A549 (cell line): ENCODE results near the gene ETF1. TPM values are rescaled to one million over a fixed set of nuclear protein-coding genes. Genes with fewer than 3 reads are reported as not detected.
A peak's percentile ranks its signal among the peaks of the same experiment; 100 is the strongest.

Experiments
- ATAC-seq, 2 experiments: fragments of 200-7000 bp in 1 of 2; fragments of >200 bp in 1 of 2; cut with Nextera tagmentation in 1 of 2; cut with Tn5 transposase in 1 of 2; 3 replicates each; pipeline versions ENCODE4 v1.8.0 to v1.9.1; 2018 to 2020; ENCODE audit warnings: mild to moderate bottlenecking in 1 of 2, moderate library complexity in 1 of 2
- CTCF ChIA-PET: fragments of 300-600 bp; sonication (Branson Sonifier 250); formaldehyde crosslinking; extraction: SDS; loops from one replicate; lab custom pipeline; 2021; ENCODE audit warnings: antibody characterized with exemption, inconsistent platforms; lab: Yijun Ruan, JAX
- POLR2A ChIA-PET: fragments of 350-600 bp; formaldehyde crosslinking; extraction: SDS; loops from one replicate; lab custom pipeline; 2021; ENCODE audit warnings: antibody characterized with exemption, inconsistent platforms; lab: Yijun Ruan, JAX
- DNase-seq, 2 experiments: peaks; one replicate each; pipeline versions ENCODE4 v3.0.0 to v3.0.0-alpha.2; 2011 to 2016; ENCODE audit warnings: low read depth in 1 of 2, low spot score in 1 of 2
- FAIRE-seq: peaks from 2 replicates; lab custom pipeline; 2011; peaks lifted over from hg19 to GRCh38; lab: Jason Lieb, UNC
- H3K27ac ChIP-seq, 2 experiments: fragments of >200 bp; sonication (Bioruptor Twin); formaldehyde crosslinking; 3 replicates each; pipeline ENCODE4 v1.5.1; 2016 to 2017
- H3K4me1 ChIP-seq: fragments of >200 bp; sonication (Bioruptor Twin); formaldehyde crosslinking; 3 replicates; pipeline ENCODE4 v1.6.1; 2016
- H3K4me2 ChIP-seq: fragments of >200 bp; sonication (Bioruptor Twin); formaldehyde crosslinking; 3 replicates; pipeline ENCODE4 v1.6.1; 2016
- H3K4me3 ChIP-seq: fragments of >200 bp; sonication (Bioruptor Twin); formaldehyde crosslinking; 3 replicates; pipeline ENCODE4 v1.5.1; 2016
- H3K9me3 ChIP-seq: fragments of >200 bp; sonication (Bioruptor Twin); formaldehyde crosslinking; 3 replicates; pipeline ENCODE4 v1.6.1; 2016
- ATOH8 ChIP-seq: fragments of 250-450 bp; sonication (Bioruptor Pico); IDR thresholded peaks from 2 replicates; pipeline ENCODE4 v1.5.0; 2020; ENCODE audit warnings: low read depth, mild to moderate bottlenecking, moderate library complexity
- CBX2 ChIP-seq: fragments of 200-600 bp; sonication (generic); IDR thresholded peaks from 2 replicates; pipeline ENCODE4 v1.6.1; 2016; ENCODE audit warnings: low read depth, mild to moderate bottlenecking, borderline replicate concordance
- CEBPB ChIP-seq, 2 experiments: fragments of >200 bp in 1 of 2; sonication (Bioruptor Twin) in 1 of 2; formaldehyde crosslinking in 1 of 2; IDR thresholded peaks; 2 replicates each; pipeline ENCODE4 v1.6.1; 2012 to 2016
- CHD2 ChIP-seq: fragments of 150-350 bp; IDR thresholded peaks from 2 replicates; pipeline ENCODE4 v1.6.1; 2014; ENCODE audit warnings: low read length; ENCODE audit not compliant: partially characterized antibody
- CHD4 ChIP-seq: fragments of 200-600 bp; sonication (generic); IDR thresholded peaks from 2 replicates; pipeline ENCODE4 v1.6.1; 2016; ENCODE audit warnings: antibody characterized with exemption, mild to moderate bottlenecking, borderline replicate concordance
- E2F6 ChIP-seq: IDR thresholded peaks from 2 replicates; pipeline ENCODE4 v1.6.1; 2012; ENCODE audit warnings: low read depth, borderline replicate concordance
- ELK1 ChIP-seq: fragments of 150-350 bp; IDR thresholded peaks from 2 replicates; pipeline ENCODE4 v1.6.1; 2014; ENCODE audit warnings: low read depth, mild to moderate bottlenecking, low read length
- EP300 ChIP-seq, 2 experiments: fragments of >200 bp; sonication (Bioruptor Twin); formaldehyde crosslinking; IDR thresholded peaks; 2 replicates in 1 of 2; 3 replicates in 1 of 2; pipeline ENCODE4 v1.6.1; 2016 to 2017
- ESRRA ChIP-seq: fragments of 150-350 bp; IDR thresholded peaks from 2 replicates; pipeline ENCODE4 v1.6.1; 2014; ENCODE audit warnings: mild to moderate bottlenecking, low read length, borderline replicate concordance
- FOSL2 ChIP-seq, 2 experiments: fragments of 450-650 bp in 1 of 2; fragments of >200 bp in 1 of 2; sonication (Bioruptor Twin) in 1 of 2; formaldehyde crosslinking; IDR thresholded peaks; 2 replicates each; pipeline versions ENCODE4 v1.5.0 to v1.6.1; 2016 to 2020; ENCODE audit warnings: mild to moderate bottlenecking in 1 of 2, moderate library complexity in 1 of 2
- GATA3 ChIP-seq: IDR thresholded peaks from 2 replicates; pipeline ENCODE4 v1.6.1; 2012; ENCODE audit warnings: borderline replicate concordance
- HDAC2 ChIP-seq: fragments of 200-600 bp; sonication (generic); IDR thresholded peaks from 2 replicates; pipeline ENCODE4 v1.6.1; 2016
- HOXA7 ChIP-seq: fragments of 250-450 bp; sonication (Bioruptor Pico); IDR thresholded peaks from 2 replicates; pipeline ENCODE4 v1.5.0; 2020; ENCODE audit warnings: mild to moderate bottlenecking, moderate library complexity
- HOXB5 ChIP-seq: fragments of 250-450 bp; sonication (Bioruptor Pico); IDR thresholded peaks from 2 replicates; pipeline ENCODE4 v1.5.0; 2020; ENCODE audit warnings: mild to moderate bottlenecking, moderate library complexity
- MAFK ChIP-seq: fragments of 450-650 bp; IDR thresholded peaks from 2 replicates; pipeline ENCODE4 v1.6.1; 2014; ENCODE audit not compliant: partially characterized antibody
- MYC ChIP-seq: IDR thresholded peaks from 2 replicates; pipeline ENCODE4 v1.6.1; 2012; ENCODE audit warnings: mild to moderate bottlenecking, inconsistent platforms, low read length, improper control_type of control experiment, borderline replicate concordance
- NR3C1 ChIP-seq: fragments of >200 bp; sonication (Bioruptor Twin); formaldehyde crosslinking; IDR thresholded peaks from 3 replicates; pipeline ENCODE4 v1.6.1; 2017
- POLR2AphosphoS2 ChIP-seq: conservative IDR thresholded peaks from 2 replicates; pipeline ENCODE4 v1.6.1; 2012; ENCODE audit warnings: low read length, improper control_type of control experiment, inconsistent platforms
- RAD21 ChIP-seq, 2 experiments: fragments of >200 bp in 1 of 2; sonication (Bioruptor Twin) in 1 of 2; formaldehyde crosslinking in 1 of 2; IDR thresholded peaks in 1 of 2; conservative IDR thresholded peaks in 1 of 2; 2 replicates in 1 of 2; 3 replicates in 1 of 2; pipeline ENCODE4 v1.6.1; 2012 to 2018; ENCODE audit warnings: inconsistent platforms in 1 of 2
- RARB ChIP-seq: fragments of 250-450 bp; sonication (Bioruptor Pico); IDR thresholded peaks from 2 replicates; pipeline ENCODE4 v1.8.0; 2021; ENCODE audit warnings: mild to moderate bottlenecking, moderate library complexity
- RCOR1 ChIP-seq: fragments of 150-350 bp; IDR thresholded peaks from 2 replicates; pipeline ENCODE4 v1.6.1; 2014; ENCODE audit warnings: antibody characterized with exemption, low read length, low read depth
- RNF2 ChIP-seq: fragments of 200-600 bp; sonication (generic); IDR thresholded peaks from 2 replicates; pipeline ENCODE4 v1.6.1; 2016; ENCODE audit warnings: low read depth, mild to moderate bottlenecking, antibody characterized with exemption, moderate library complexity, borderline replicate concordance
- SMC3 ChIP-seq: fragments of >200 bp; sonication (Bioruptor Twin); formaldehyde crosslinking; IDR thresholded peaks from 3 replicates; pipeline ENCODE4 v1.6.1; 2018; ENCODE audit warnings: inconsistent platforms
- SREBF2 ChIP-seq: fragments of 450-650 bp; IDR thresholded peaks from 2 replicates; pipeline ENCODE4 v1.6.1; 2014; ENCODE audit warnings: mild to moderate bottlenecking, moderate library complexity
- TP53 ChIP-seq: fragments of 250-450 bp; sonication (Bioruptor Pico); IDR thresholded peaks from 2 replicates; pipeline ENCODE4 v1.5.0; 2021; ENCODE audit warnings: mild to moderate bottlenecking, moderate library complexity
- WGBS: methylation state at CpG from one replicate; pipeline ENCODE4 v1.1.6; 2017; ENCODE audit errors: missing lambda C conversion rate; 5-methylcytosine and 5-hydroxymethylcytosine counted together
- polyA plus RNA-seq, 4 experiments: library from polyadenylated mRNA; depleted of rRNA in 3 of 4; stranded (reverse); fragments of >200 nt; fragmentation: RNase III in 1 of 4; extraction: RNeasy Plus Mini Kit Qiagen cat#74134 plus additional on column Dnase treatment in 1 of 4; gene quantifications; 2 replicates in 3 of 4; 3 replicates in 1 of 4; pipeline ENCODE4 v1.2.3, GENCODE V29; 2011 to 2017

ETF1 gene
- polyA plus RNA-seq, 2 of the 4 experiments (the other 2 are of a cell fraction): 119 to 161 TPM

GRCh38 chr5:138506370-138507306, 36.4 kb downstream of the ETF1 start:
- POLR2A ChIA-PET: no interaction called here
- TF ChIP-seq RNF2: no peak
- peak; percentile 68; the same call in 1 of the 2 replicates for TF ChIP-seq HOXA7 (CRISPR knock-in tag)
- CTCF ChIA-PET: interaction anchor here (1.4 to 15.2 kb wide), 2 partner anchors 45 to 58 kb away, joined by 5 to 199 read pairs; partner anchors contain the start of gene EGR1

GRCh38 chr5:138504799-138505198, 38.2 kb downstream of the ETF1 start:
- FAIRE-seq (no peak), ATAC-seq (peak in 1 of 2 experiments; percentile 4; a peak in 2 of 6 replicates), DNase-seq (no peak)
- WGBS: 51% methylated on average over 4 of the region's 4 CpGs
- Histone ChIP-seq H3K9me3 (no peaks in the 10 kb centered on the region), H3K4me1 (peaks cover 29% of the 10 kb centered on the region; the same call in 2 of the 3 replicates), H3K4me2 (no peak overlapping the region), H3K27ac (no peak overlapping the region; a peak in 1 of 6 replicates), H3K4me3 (no peak overlapping the region)
- POLR2A ChIA-PET: interaction anchor here (1.2 to 4.1 kb wide), 3 partner anchors 38 to 326 kb away, joined by 5 to 34 read pairs (median 7); partner anchors contain the start of genes BRD8, EGR1, ETF1 and KIF20A
- CTCF ChIA-PET: interaction anchor here (0.5 to 15.2 kb wide), 22 partner anchors 9 to 1103 kb away, joined by 3 to 203 read pairs (median 10); partner anchors contain the start of genes EGR1 and KDM3B
- no peak for TF ChIP-seq MAFK
- no peak for TF ChIP-seq ESRRA
- no peak for TF ChIP-seq FOSL2 (IDR thresholded peaks at IDR 0.05)
- TF ChIP-seq FOSL2 (CRISPR knock-in tag; IDR thresholded peaks at IDR 0.05): no peak
- no peak for TF ChIP-seq HDAC2
- no peak for TF ChIP-seq CHD2
- no peak for TF ChIP-seq TP53
- TF ChIP-seq SMC3: no peak
- TF ChIP-seq ATOH8 (CRISPR knock-in tag): no peak
- no peak for TF ChIP-seq RARB (CRISPR knock-in tag)
- TF ChIP-seq HOXA7 (CRISPR knock-in tag): no peak
- TF ChIP-seq NR3C1: no peak
- no peak for TF ChIP-seq RCOR1
- no peak for TF ChIP-seq EP300 (IDR thresholded peaks at IDR 0.05)
- TF ChIP-seq CBX2: no peak

More at GRCh38 chr5:138506370-138507306, 36.4 kb downstream of the ETF1 start:
- ATAC-seq: no peak
- Histone ChIP-seq H3K4me2 (peak overlapping the region; percentile 15; the same call in 2 of the 3 replicates), H3K4me1 (peaks cover 29% of the 10 kb centered on the region; the same call in 2 of the 3 replicates), H3K4me3 (no peak overlapping the region), H3K27ac (no peak overlapping the region), H3K9me3 (no peaks in the 10 kb centered on the region)
- DNase-seq: no peak
- WGBS: 76% methylated on average over 10 of the region's 10 CpGs
- no peak for FAIRE-seq

GRCh38 chr5:138503487-138504270, 39.4 kb downstream of the ETF1 start:
- POLR2A ChIA-PET: interaction anchor here (1.2 to 4.1 kb wide), 4 partner anchors 39 to 325 kb away, joined by 5 to 34 read pairs (median 6); partner anchors contain the start of genes BRD8, EGR1, ETF1 and KIF20A
- H3K27ac ChIP-seq: no peak overlapping the region
- CTCF ChIA-PET: interaction anchor here (0.8 to 15.2 kb wide), 36 partner anchors 8 to 757 kb away, joined by 3 to 203 read pairs (median 6); partner anchors contain the start of genes BRD8, EGR1, KDM3B and KIF20A
- H3K9me3 ChIP-seq: no peaks in the 10 kb centered on the region
- H3K4me2 ChIP-seq: no peak overlapping the region
- H3K4me3 ChIP-seq: no peak overlapping the region
- no peak for FAIRE-seq
- ATAC-seq: peak; percentile 71 to 82
- peaks cover 29% of the 10 kb centered on the region; the same call in 2 of the 3 replicates for H3K4me1 ChIP-seq
- WGBS: 34% methylated on average over 6 of the region's 6 CpGs
- DNase-seq: peak; percentile 67 to 86
- TF ChIP-seq RAD21 (conservative IDR thresholded peaks at IDR 0.05 in 1 of 2, IDR thresholded peaks at IDR 0.05 in 1 of 2): peak; percentile 73 to 76
- TF ChIP-seq GATA3: no peak
- no peak for TF ChIP-seq CHD4
- TF ChIP-seq SREBF2: no peak
- no peak for TF ChIP-seq HOXB5
- TF ChIP-seq ESRRA: no peak
- no peak for TF ChIP-seq FOSL2 (IDR thresholded peaks at IDR 0.05)
- no peak for TF ChIP-seq FOSL2 (CRISPR knock-in tag; IDR thresholded peaks at IDR 0.05)
- TF ChIP-seq ATOH8 (CRISPR knock-in tag): no peak
- TF ChIP-seq CEBPB (IDR thresholded peaks at IDR 0.05): no peak
- TF ChIP-seq ELK1: no peak
- TF ChIP-seq E2F6: no peak
- TF ChIP-seq CHD2: no peak
- TF ChIP-seq POLR2AphosphoS2: peak; percentile 74
- peak; percentile 81 for TF ChIP-seq MAFK
- TF ChIP-seq MYC: no peak
